Activated T-cell treated with anti-CD3 and anti-CD28 coated beads, Interleukin-2, amount 50 U/mL, for 24 hours (primary cell): ENCODE results near the gene PRKAR2B.

Source experiments
- DNase-seq: peaks from one replicate; pipeline ENCODE4 v3.0.0-alpha.2; 2020
- H3K27ac Mint-ChIP-seq: 2 replicates; pipeline ENCODE4 v1.8.0; 2020; ENCODE audit warnings: mild to moderate bottlenecking, mixed read lengths
- H3K27me3 Mint-ChIP-seq: 2 replicates; pipeline ENCODE4 v1.8.0; 2020; ENCODE audit warnings: mixed read lengths
- H3K36me3 Mint-ChIP-seq: 2 replicates; pipeline ENCODE4 v1.8.0; 2020; ENCODE audit warnings: low read depth, mixed read lengths
- H3K4me1 Mint-ChIP-seq: 2 replicates; pipeline ENCODE4 v1.8.0; 2020; ENCODE audit warnings: low read depth, mixed read lengths
- H3K4me3 Mint-ChIP-seq: 2 replicates; pipeline ENCODE4 v1.8.0; 2020; ENCODE audit warnings: mild to moderate bottlenecking, moderate library complexity, mixed read lengths
- H3K9me3 Mint-ChIP-seq: 2 replicates; pipeline ENCODE4 v1.8.0; 2020; ENCODE audit warnings: mixed read lengths

The PRKAR2B gene

DNA sequence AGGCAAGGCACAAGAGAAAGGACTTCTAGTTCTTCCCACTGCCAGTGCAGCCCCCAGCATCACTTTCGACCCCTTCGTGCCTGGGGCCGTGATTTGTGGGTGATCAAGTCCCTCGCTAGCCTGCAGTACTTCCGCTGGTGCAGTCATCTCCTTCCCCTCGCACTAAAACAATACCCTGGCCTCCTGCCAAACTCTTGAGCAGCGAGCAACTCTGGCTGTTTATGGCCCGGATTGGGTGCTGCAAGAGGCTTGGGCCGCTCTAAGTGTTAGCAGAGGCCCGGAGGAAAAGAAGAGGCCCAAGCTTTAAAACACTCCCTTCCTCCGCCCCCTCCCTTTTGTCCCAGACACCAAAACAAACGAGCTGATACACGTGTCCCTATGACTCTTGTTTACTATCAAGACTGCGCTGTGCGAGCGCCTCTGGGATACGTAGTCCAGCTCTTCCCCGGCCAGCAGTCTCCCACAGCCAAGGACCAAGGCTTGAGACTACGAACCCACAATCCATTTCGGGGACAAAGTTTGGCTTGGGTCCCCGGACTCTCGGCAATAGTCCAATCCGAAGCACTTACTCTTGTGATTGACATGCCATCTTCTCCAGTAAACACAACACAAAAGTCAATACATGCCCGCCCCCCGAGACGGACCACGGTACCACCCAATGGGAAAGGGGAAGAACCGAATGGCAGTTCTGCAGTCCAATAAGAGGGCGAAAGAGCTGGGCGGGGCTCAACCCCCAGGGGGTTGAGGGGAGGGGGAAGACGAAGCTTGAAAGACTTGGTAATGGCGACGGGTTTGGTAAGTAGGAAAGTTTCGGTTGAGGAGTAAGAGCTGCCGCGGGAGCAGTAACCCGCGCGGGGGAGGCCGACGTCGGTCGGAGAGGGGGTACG is 124.0 kb downstream of the PRKAR2B start, which contains the start of gene HBP1:
TSS of gene HBP1 (plus strand) at position 771 of the 887 bp plus-strand sequence. CDS start 10,891 bp downstream, outside the sequence.
- peak within 1 kb of the TSS; percentile 100 for H3K27ac Mint-ChIP-seq
- peaks cover 13% of the 10 kb centered on the region for H3K36me3 Mint-ChIP-seq
- H3K4me3 Mint-ChIP-seq = peak within 1 kb of the TSS; percentile 93
- H3K27me3 Mint-ChIP-seq = no peaks in the 10 kb centered on the region
- peaks cover 34% of the 10 kb centered on the region for H3K4me1 Mint-ChIP-seq
- DNase-seq = peak; percentile 96
- no peaks in the 10 kb centered on the region for H3K9me3 Mint-ChIP-seq

DNA sequence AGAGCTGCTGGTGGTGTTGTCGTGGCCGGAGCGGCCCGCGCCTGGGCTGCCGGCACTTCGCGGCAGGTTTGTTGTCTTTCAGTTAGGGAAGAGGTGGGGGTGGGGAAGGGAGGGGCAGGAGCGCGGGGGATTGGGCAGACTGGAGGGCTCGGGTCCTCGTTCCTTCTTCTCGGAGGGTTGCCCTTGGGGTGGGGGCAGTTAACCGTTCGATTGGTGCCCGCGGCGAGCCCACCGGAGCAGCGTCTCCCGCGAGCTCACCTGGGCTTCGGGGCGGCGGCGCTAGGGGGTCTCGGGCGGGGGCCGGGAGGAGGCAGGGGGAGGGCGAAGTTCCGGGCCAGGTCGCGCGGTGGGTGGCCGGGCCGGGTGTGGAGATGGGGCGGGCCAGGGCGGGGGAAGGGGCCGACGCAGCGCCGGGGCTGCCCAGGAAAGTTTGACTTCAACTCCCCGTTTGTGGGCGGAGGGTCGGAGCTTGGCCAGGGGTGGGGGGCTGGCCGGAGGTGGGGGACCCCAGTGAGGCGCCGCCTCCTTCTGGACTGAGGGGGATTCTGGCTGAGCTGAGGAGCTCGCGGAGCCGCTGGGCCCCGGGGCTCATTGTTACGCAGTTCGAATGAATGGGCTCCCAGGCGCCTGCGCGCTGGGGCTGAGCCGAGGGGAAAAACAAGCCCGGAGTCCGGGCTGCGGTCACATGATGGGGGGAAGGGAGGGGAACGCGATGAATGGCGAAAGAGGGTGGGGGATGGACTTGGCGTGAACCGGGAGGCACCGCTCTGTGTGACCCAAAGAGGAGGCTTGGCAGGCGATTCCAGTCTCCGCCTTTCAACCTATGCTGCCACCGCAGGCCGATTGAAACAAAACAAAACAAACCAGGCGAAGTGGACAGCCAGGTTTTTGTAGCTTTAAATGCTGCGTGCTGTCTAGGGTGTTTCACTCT is 124.9 kb downstream of the PRKAR2B start:
- Mint-ChIP-seq H3K27ac (peak overlapping the region; percentile 100), H3K4me3 (peak overlapping the region; percentile 93), H3K4me1 (peaks cover 43% of the 10 kb centered on the region), H3K9me3 (no peaks in the 10 kb centered on the region), H3K27me3 (no peaks in the 10 kb centered on the region), H3K36me3 (peaks cover 15% of the 10 kb centered on the region)
- peak; percentile 90 for DNase-seq

DNA sequence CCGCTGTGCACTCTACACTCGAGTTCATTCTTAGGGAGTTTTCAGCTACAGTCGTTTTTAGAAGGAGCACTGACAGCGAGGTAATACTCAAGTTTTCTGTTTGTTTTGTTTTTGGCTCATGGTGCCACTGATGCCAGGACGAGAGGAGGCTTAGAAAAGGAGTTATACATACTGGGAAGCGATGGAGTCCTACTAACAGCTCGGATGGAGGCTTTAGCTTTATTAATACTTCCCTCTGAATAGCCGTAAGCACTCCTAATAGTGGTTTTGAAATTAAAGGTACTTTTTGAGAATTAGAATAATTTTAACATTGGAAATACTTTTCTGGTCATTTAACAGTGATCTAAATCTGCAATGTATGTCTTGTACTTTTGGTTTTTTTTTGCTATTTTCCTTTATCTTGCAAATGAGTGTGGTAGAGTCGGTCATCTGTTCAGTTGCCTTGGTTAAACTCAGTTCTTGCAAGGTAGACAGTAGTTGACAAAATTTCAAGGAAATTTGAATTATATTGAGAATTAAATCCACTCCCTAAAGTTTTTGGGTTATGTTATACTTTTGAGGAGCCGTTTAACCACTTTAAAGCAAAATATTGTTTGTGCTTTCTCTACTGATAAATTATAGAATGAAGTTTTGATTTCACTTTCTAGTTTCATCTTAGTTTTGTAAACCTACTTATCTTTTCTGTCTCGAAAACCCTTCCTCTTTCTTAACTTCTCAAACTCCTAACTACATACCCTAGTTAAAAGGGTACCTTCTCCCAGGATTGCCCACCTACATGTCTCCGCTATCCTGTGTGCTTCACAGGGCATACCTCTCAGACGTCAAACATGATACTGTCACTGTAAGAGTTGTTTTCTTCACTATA is 125.8 kb downstream of the PRKAR2B start:
- Mint-ChIP-seq H3K9me3 (no peaks in the 10 kb centered on the region), H3K27ac (peak overlapping the region; percentile 100), H3K4me1 (peaks cover 52% of the 10 kb centered on the region), H3K27me3 (no peaks in the 10 kb centered on the region), H3K36me3 (peaks cover 16% of the 10 kb centered on the region), H3K4me3 (peak overlapping the region; percentile 93)
- DNase-seq = no peak

DNA sequence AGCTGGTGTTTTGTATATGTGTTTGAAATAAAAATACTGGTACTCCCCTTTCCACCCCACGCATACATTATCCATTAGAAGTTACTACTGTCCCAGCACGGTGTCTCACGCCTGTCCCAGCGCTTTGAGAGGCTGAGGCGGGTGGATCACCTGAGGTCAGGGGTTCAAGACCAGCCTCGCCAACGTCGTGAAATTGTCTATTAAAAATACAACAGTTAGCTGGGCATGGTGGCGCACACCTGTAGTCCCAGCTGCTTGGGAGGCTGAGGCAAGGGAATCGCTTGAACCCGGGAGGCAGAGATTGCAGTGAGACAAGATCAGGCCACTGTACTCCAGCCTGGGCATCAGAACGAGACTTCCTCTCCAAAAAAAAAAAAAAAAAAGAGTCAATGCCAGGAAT is 127.0 kb downstream of the PRKAR2B start:
- peak overlapping the region; percentile 93 for H3K27ac Mint-ChIP-seq
- peaks cover 16% of the 10 kb centered on the region for H3K36me3 Mint-ChIP-seq
- DNase-seq = no peak
- no peaks in the 10 kb centered on the region for H3K27me3 Mint-ChIP-seq
- no peaks in the 10 kb centered on the region for H3K9me3 Mint-ChIP-seq
- peaks cover 60% of the 10 kb centered on the region for H3K4me1 Mint-ChIP-seq
- peak overlapping the region; percentile 47 for H3K4me3 Mint-ChIP-seq

GRCh38 chr7:107172276-107173032 is 127.9 kb downstream of the PRKAR2B start:
- peaks cover 64% of the 10 kb centered on the region for H3K4me1 Mint-ChIP-seq
- DNase-seq = no peak

DNA sequence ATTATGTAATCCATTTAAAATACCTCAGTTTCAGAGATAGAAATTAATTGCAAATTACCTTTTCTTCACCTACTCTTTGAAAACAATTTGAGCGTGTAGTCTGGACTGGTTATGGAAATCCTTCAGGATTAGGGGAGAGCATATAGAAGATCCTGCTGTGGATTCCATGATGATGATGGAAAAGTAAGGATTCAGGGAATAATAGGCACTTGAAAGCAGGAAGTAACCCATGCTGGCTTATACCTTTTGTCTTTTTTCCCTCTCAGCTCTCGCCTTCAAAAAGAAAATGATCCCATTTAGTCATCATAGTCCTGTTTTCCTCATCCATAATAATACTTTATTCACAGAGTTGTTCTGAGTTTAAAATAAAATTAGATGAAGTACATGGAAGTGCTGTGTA is 128.7 kb downstream of the PRKAR2B start:
- no peaks in the 10 kb centered on the region for H3K9me3 Mint-ChIP-seq
- no peaks in the 10 kb centered on the region for H3K27me3 Mint-ChIP-seq
- peaks cover 65% of the 10 kb centered on the region for H3K4me1 Mint-ChIP-seq
- peaks cover 18% of the 10 kb centered on the region for H3K36me3 Mint-ChIP-seq
- H3K4me3 Mint-ChIP-seq = peak overlapping the region; percentile 49
- no peak for DNase-seq
- H3K27ac Mint-ChIP-seq = peak overlapping the region; percentile 93

More at GRCh38 chr7:107172276-107173032, 127.9 kb downstream of the PRKAR2B start:
- H3K36me3 Mint-ChIP-seq = peaks cover 16% of the 10 kb centered on the region
- H3K9me3 Mint-ChIP-seq = no peaks in the 10 kb centered on the region
- H3K27ac Mint-ChIP-seq = peak overlapping the region; percentile 93
- peak overlapping the region; percentile 49 for H3K4me3 Mint-ChIP-seq
- H3K27me3 Mint-ChIP-seq = no peaks in the 10 kb centered on the region

DNA sequence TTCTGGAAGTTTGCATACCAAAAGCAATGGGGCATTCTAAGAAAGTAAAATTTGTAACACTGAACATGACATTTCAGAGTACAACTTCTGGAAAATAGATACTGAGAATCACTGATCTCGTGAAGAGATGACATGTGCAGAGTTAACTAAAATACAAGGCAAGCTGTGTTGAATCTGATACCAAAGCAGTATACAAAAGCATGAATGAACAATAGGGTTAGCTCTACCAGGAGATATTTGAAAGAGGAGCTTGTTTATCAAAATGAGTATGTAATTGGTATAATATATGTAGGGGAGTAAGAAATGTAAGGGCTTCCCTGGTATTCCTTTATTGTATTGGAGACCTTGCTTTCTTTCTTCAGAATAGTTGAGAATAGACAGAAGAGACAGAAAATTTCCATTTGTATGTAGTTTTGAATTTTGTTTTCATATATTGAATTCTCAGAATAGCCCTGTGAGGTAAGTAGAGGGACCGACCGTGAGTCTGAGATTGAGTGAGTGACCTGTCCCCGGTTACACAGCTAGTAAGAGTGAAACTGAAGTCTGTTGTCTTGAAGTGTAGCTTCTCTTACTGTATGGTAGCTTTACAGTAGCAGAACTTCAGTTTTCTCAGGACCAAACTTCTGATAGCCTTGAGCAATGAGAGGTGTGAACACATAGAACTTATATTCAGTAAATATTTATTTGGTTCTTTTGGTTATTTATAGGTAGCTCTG is 129.3 kb downstream of the PRKAR2B start:
- DNase-seq = no peak
- Mint-ChIP-seq H3K36me3 (peaks cover 15% of the 10 kb centered on the region), H3K4me3 (peak overlapping the region; percentile 49), H3K9me3 (no peaks in the 10 kb centered on the region), H3K27ac (peak overlapping the region; percentile 93), H3K27me3 (no peaks in the 10 kb centered on the region), H3K4me1 (peaks cover 65% of the 10 kb centered on the region)

DNA sequence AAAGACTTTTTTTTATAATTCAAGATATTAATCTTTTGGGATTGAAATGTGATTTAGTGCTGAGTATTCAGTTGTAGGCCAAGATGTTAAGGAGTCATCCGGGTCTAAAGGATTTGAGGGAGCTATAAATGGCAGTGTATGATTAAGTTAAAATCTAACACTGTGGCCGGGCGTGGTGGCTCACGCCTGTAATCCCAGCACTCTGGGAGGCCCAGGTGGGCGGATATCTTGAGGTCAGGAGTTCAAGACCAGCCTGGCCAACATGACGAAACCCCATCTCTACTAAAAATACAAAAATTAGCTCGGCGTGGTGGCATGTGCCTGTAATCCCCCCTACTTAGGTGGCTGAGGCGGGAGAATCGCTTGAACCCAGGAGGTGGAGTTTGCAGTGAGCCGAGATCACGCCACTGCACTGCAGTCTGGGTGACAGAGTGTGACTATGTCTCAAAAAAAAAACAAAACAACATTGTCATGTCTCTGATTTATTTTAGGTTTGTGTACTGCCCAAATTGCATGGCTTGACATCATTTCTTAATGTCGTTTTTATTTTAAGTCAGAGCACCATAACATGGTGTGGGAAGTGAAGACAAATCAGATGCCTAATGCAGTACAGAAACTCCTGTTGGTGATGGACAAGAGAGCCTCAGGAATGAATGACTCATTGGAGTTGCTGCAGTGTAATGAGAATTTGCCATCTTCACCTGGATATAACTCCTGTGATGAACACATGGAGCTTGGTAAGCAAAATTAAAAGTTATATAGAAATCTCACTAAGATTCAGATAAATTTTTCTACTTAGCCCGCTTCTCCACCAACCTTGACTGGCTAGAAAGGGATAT is 135.0 kb downstream of the PRKAR2B start:
- H3K36me3 Mint-ChIP-seq = peaks cover 34% of the 10 kb centered on the region
- peaks cover 68% of the 10 kb centered on the region for H3K4me1 Mint-ChIP-seq
- no peaks in the 10 kb centered on the region for H3K9me3 Mint-ChIP-seq
- no peak for DNase-seq
- H3K4me3 Mint-ChIP-seq = peak overlapping the region; percentile 1
- H3K27me3 Mint-ChIP-seq = no peaks in the 10 kb centered on the region
- peak overlapping the region; percentile 95 for H3K27ac Mint-ChIP-seq

- DNase-seq = peak; percentile 69
- Mint-ChIP-seq H3K4me1 (peaks cover 64% of the 10 kb centered on the region), H3K4me3 (peak overlapping the region; percentile 8)
These were observed 135.9 kb downstream of the PRKAR2B start for GRCh38 chr7:107180378-107180777.

DNA sequence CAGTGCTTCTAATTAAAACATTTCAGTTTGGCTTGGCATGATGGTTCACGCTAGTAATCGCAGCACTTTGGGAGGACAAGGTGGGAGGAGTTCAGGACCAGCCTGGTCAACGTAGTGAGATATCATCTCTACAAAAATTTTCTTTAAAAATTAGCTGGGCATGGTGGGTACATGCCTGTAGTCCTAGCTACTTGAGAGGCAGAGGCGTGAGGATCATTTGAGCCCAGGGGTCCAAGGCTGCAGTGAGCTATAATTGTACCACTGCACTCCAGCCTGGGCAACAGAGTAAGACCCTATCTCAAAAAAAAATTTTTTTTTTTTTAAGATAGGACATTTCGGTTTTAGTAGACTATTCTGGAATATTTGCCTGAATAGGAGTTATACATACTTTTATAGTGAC is 136.7 kb downstream of the PRKAR2B start:
- no peak for DNase-seq
- peaks cover 49% of the 10 kb centered on the region for H3K36me3 Mint-ChIP-seq
- H3K27ac Mint-ChIP-seq = peak overlapping the region; percentile 95
- no peaks in the 10 kb centered on the region for H3K27me3 Mint-ChIP-seq
- H3K4me1 Mint-ChIP-seq = peaks cover 58% of the 10 kb centered on the region
- H3K9me3 Mint-ChIP-seq = no peaks in the 10 kb centered on the region
- H3K4me3 Mint-ChIP-seq = no peak overlapping the region

More at GRCh38 chr7:107180378-107180777, 135.9 kb downstream of the PRKAR2B start:
- Mint-ChIP-seq H3K27me3 (no peaks in the 10 kb centered on the region), H3K9me3 (no peaks in the 10 kb centered on the region), H3K36me3 (peaks cover 43% of the 10 kb centered on the region), H3K27ac (peak overlapping the region; percentile 95)

DNA sequence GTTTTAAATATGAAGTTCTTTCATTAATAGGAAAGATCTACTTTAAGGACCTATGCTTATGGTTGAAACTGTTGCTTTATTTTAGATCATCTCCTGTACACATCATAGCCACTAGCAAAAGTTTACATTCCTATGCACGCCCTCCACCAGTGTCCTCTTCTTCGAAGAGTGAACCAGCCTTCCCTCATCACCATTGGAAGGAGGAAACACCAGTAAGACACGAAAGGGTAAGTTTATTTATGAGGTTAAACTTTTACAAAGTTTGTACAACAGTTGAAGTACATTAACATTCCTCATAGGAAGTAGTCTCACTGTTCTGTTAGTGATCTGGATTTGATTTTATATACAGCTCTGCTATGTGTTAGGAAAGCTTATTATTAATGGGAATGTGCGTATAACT is 141.2 kb downstream of the PRKAR2B start:
- Mint-ChIP-seq H3K27ac (no peak overlapping the region), H3K9me3 (no peaks in the 10 kb centered on the region), H3K4me1 (peaks cover 25% of the 10 kb centered on the region), H3K36me3 (peaks cover 76% of the 10 kb centered on the region), H3K27me3 (no peaks in the 10 kb centered on the region), H3K4me3 (no peak overlapping the region)
- no peak for DNase-seq

GRCh38 chr7:107186240-107186639 is 141.7 kb downstream of the PRKAR2B start:
- peaks cover 77% of the 10 kb centered on the region for H3K36me3 Mint-ChIP-seq
- DNase-seq = no peak

More at GRCh38 chr7:107186240-107186639, 141.7 kb downstream of the PRKAR2B start:
- Mint-ChIP-seq H3K9me3 (no peaks in the 10 kb centered on the region), H3K27ac (peak overlapping the region; percentile 38), H3K4me1 (peaks cover 20% of the 10 kb centered on the region), H3K27me3 (no peaks in the 10 kb centered on the region), H3K4me3 (no peak overlapping the region)
